Measurements from ENCODE around the gene P2RY14. TPM values are rescaled to one million over a fixed set of nuclear protein-coding genes. Genes with fewer than 3 reads are reported as not detected.

P2RY14 gene
- total and polyA plus RNA-seq, 10 of the 15 experiments (the other 5 are each of a cell fraction or from before 2014, with no cell fraction given), result 0.06 to 0.37 (median 0.28) TPM; not detected in 7

DNA sequence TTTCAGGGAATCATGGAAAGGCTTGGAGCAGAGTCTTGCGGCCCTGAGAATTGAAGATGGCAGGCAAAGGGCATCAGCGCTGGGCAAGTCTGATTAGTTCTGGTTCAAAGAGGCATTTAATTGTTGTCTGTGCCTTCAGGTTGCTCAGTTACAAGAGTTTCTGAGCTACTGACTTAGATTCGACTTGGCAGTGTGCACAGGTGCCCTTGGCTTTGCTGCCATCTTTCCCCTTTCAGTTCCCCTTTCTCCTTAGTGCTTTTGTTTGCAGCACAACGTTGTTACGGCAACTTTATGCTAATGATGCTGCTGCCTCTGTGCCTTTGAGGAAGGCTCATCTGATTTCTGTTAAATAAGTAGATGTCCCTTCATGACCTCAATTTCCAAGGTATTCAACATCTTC, 12.5 kb downstream of the P2RY14 start (continued):
- TF ChIP-seq SREBF2 (IDR thresholded peaks at IDR 0.05; ENCODE audit: low read length) (no peak), MXI1 (IDR thresholded peaks at IDR 0.05; ENCODE audit: low read depth, low read length) (0 out of 2 replicates have a peak, but pooled peaks have one; percentile 62), POU2F2 (IDR thresholded peaks at IDR 0.05; ENCODE audit: borderline replicate concordance, low read depth, low read length) (peak; percentile 87; the same call in 2 of the 3 replicates), EP300 (IDR thresholded peaks at IDR 0.05; ENCODE audit: borderline replicate concordance in 1 of 2, control insufficient read depth in 1 of 2, low read depth in 2 of 2, low read length in 2 of 2) (peak; percentile 47 to 52; a peak in 3 of 4 replicates), SRF (IDR thresholded peaks at IDR 0.05; ENCODE audit: low read depth in 2 of 2, low read length in 2 of 2) (no peak), SPI1 (IDR thresholded peaks at IDR 0.05; ENCODE audit: borderline replicate concordance, insufficient read depth, low read depth, low read length) (peak; percentile 98), SMAD1 (IDR thresholded peaks at IDR 0.05; ENCODE audit: low read depth, partially characterized antibody) (no peak), TCF3 (IDR thresholded peaks at IDR 0.05; ENCODE audit: borderline replicate concordance, insufficient read depth, low read depth, low read length) (peak; percentile 57; the same call in 1 of the 2 replicates), RFX5 (IDR thresholded peaks at IDR 0.05; ENCODE audit: low read depth, low read length) (no peak), RB1 (IDR thresholded peaks at IDR 0.05; ENCODE audit: borderline replicate concordance) (no peak), STAT3 (IDR thresholded peaks at IDR 0.05; ENCODE audit: low read depth, low read length) (no peak)
- TF ChIP-seq, protein P1, sequence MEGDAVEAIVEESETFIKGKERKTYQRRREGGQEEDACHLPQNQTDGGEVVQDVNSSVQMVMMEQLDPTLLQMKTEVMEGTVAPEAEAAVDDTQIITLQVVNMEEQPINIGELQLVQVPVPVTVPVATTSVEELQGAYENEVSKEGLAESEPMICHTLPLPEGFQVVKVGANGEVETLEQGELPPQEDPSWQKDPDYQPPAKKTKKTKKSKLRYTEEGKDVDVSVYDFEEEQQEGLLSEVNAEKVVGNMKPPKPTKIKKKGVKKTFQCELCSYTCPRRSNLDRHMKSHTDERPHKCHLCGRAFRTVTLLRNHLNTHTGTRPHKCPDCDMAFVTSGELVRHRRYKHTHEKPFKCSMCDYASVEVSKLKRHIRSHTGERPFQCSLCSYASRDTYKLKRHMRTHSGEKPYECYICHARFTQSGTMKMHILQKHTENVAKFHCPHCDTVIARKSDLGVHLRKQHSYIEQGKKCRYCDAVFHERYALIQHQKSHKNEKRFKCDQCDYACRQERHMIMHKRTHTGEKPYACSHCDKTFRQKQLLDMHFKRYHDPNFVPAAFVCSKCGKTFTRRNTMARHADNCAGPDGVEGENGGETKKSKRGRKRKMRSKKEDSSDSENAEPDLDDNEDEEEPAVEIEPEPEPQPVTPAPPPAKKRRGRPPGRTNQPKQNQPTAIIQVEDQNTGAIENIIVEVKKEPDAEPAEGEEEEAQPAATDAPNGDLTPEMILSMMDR (IDR thresholded peaks at IDR 0.05 in 2 of 3, conservative IDR thresholded peaks at IDR 0.05 in 1 of 3; ENCODE audit: control insufficient read depth in 2 of 3, extremely low read depth in 1 of 3, insufficient read depth in 1 of 3, low read depth in 3 of 3, low read length in 3 of 3), result no peak

Data from GM12878 (cell line).